Naive thymus-derived CD8-positive, alpha-beta T cell (primary cell): ENCODE measurements around the gene CS. TPM values are rescaled to one million over a fixed set of nuclear protein-coding genes. Genes with fewer than 3 reads are reported as not detected.

Experiments
- ATAC-seq, 2 donors: fragments of 150-1000 bp; cut with Tn5 transposase in 1 of 2; sonication (Bioruptor Pico), chemical (Tn5 transposase) in 1 of 2; 1 replicate in 1 of 2; 2 replicates in 1 of 2; pipeline ENCODE4 v1.10.0; 2021; ENCODE audit warnings: mild to moderate bottlenecking in 2 of 2, moderate library complexity in 2 of 2
- POLR2A ChIA-PET: fragments of 350-600 bp; sonication (Branson Sonifier 250); formaldehyde crosslinking; loops from one replicate; lab custom pipeline; 2021; ENCODE audit warnings: antibody characterized with exemption; lab: Charles Lee
- DNase-seq, 10 donors: peaks; one replicate each; pipeline versions ENCODE4 v3.0.0 to v3.0.0-alpha.2; 2020 to 2022
- H3K27ac Mint-ChIP-seq, 10 donors: one replicate each; pipeline ENCODE4 v1.8.0; 2020 to 2022; ENCODE audit warnings: mild to moderate bottlenecking in 10 of 10, mixed read lengths in 10 of 10, moderate library complexity in 4 of 10, inconsistent platforms in 1 of 10
- H3K27me3 Mint-ChIP-seq, 5 donors: one replicate each; pipeline ENCODE4 v1.8.0; 2021 to 2022; ENCODE audit warnings: mixed read lengths in 5 of 5
- H3K36me3 Mint-ChIP-seq, 3 donors: one replicate each; pipeline ENCODE4 v1.8.0; 2020 to 2022; ENCODE audit warnings: mixed read lengths in 3 of 3, mild to moderate bottlenecking in 2 of 3, inconsistent platforms in 1 of 3
- H3K4me1 Mint-ChIP-seq, 4 donors: one replicate each; pipeline ENCODE4 v1.8.0; 2021 to 2022; ENCODE audit warnings: mixed read lengths in 4 of 4
- H3K4me3 Mint-ChIP-seq, 10 donors: one replicate each; pipeline ENCODE4 v1.8.0; 2020 to 2022; ENCODE audit warnings: mild to moderate bottlenecking in 10 of 10, mixed read lengths in 10 of 10, moderate library complexity in 6 of 10, inconsistent platforms in 1 of 10
- H3K9me3 Mint-ChIP-seq, 9 donors: one replicate each; pipeline ENCODE4 v1.8.0; 2020 to 2022; ENCODE audit warnings: mixed read lengths in 9 of 9, mild to moderate bottlenecking in 3 of 9, inconsistent platforms in 1 of 9, moderate library complexity in 1 of 9
- polyA plus RNA-seq, 3 donors: library from polyadenylated mRNA; unstranded; fragments of 300-500 nt; fragmentation: Illumina TruSeq; gene quantifications; one replicate each; pipeline ENCODE4 v1.2.3, GENCODE V29; 2021
- total RNA-seq, 8 experiments: library from RNA in 2 of 8; stranded (reverse) in 2 of 8; gene quantifications; one replicate each; pipeline ENCODE4 v1.2.3 and lab custom pipeline; 2021 to 2026

Gene CS
- total and polyA plus RNA-seq, 5 experiments from 2014 or later = 48.3 to 127 (median 68.8) TPM

DNA sequence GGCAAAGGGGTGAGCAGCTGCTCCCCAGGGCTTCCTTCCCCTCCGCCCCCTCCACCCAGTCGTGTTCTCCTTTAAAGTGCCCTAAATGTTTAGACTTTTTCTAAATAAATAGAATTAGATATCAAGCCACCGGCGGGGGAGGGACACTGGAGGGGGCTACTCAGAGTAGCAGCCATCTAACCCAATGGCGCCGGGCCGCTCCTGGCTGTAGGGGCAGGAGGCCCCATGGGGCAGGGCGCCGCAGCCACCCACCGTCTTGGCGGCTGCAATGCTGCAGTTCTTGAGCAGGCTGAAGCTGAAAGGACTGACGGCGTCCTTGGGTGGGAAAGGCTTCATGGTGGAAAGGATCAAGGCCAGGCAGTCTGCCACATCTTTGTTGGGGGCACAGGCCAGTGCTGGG lies 57.1 kb downstream of the CS start:
- H3K4me3 Mint-ChIP-seq = no peak overlapping the region
- peaks cover 0 to 71% (median 4%) of the 10 kb centered on the region in 3 donors for H3K36me3 Mint-ChIP-seq
- no peaks in the 10 kb centered on the region for H3K9me3 Mint-ChIP-seq
- POLR2A ChIA-PET = interaction anchor here (0.9 to 1.3 kb wide), 2 partner anchors 9 to 214 kb away, joined by 3 to 4 read pairs; no protein-coding TSS in a partner anchor
- no peaks in the 10 kb centered on the region for H3K27me3 Mint-ChIP-seq
- DNase-seq (no peak), ATAC-seq (no peak)
- H3K27ac Mint-ChIP-seq = no peak overlapping the region
- peaks cover 0 to 5% (median 0%) of the 10 kb centered on the region in 4 donors for H3K4me1 Mint-ChIP-seq

DNA sequence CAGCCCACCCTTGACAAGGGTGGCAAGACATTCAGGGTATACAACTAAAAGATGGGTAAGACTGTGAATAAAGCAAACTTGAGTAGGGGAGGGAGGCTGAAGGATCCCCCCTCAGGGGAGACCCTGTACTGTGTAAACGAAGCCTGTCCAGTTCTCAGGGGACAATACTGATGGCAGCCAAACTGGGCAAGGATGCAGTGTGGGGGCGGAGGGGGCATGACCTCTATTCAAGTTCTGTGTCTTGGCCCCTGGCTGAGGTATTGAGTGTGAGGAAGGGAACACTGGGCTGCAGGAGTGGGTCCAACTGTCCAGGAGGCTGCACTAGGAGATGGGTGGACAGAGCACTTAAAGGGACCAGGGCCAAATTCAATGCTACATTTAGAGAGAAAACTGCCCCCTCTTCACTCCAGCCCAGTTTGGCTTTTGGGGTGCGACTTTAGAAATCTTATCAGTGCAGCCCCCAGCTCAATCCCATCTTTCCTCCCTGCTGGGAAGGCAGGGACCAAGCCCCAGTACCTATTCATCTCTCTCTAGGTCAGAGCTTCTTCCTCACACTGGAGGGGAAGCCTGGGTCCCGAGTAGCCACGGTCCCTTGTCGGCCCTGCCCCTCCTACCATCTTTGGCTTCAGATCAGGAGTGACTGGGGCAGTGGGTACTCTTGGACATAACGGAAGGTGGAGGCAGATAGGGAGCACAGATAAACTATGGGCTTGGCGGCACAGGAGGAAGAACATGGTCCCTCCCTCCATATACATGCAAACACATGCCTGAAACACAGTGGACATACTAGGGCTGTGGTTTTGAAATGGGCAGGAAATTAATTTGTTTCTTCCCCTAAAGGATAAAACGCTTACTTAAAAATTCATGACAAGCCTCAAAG lies 58.5 kb downstream of the CS start:
- POLR2A ChIA-PET = interaction anchor here (0.5 kb wide), 2 partner anchors 90 to 400 kb away, joined by 3 read pairs; no protein-coding TSS in a partner anchor

DNA sequence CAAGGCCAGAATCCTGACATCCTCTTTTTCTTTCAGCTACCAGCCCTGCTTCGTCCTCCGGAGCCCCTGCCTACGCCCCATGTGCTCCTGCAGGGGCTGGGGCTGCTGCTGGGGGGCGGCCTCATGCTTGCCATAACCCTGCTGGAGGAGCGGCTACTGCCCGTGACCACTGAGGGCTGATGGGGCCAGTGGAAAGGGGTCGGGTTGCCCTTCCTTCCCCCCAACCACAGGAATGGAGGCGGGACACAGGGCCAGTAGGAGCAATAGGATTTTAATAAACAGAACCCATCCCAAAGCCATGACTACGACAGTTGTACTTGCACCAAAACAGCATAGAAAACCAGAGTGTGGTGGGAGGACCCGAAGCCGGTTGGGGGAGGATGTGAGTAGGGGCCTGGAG lies 62.6 kb downstream of the CS start:
- ATAC-seq = no peak
- H3K27ac Mint-ChIP-seq = peak overlapping the region in 2 of 10 donors; percentile 52 to 78
- peaks cover 0 to 5% (median 1%) of the 10 kb centered on the region in 4 donors for H3K4me1 Mint-ChIP-seq
- no peak overlapping the region for H3K4me3 Mint-ChIP-seq
- DNase-seq = no peak
- H3K9me3 Mint-ChIP-seq = no peaks in the 10 kb centered on the region
- H3K27me3 Mint-ChIP-seq = no peaks in the 10 kb centered on the region
- POLR2A ChIA-PET = no interaction called here
- H3K36me3 Mint-ChIP-seq = peaks cover 0 to 25% (median 0%) of the 10 kb centered on the region in 3 donors

More for the DNA sequence above, 58.5 kb downstream of the CS start:
- Mint-ChIP-seq H3K4me1 (peaks cover 0 to 5% (median 0%) of the 10 kb centered on the region in 4 donors), H3K4me3 (no peak overlapping the region), H3K27me3 (no peaks in the 10 kb centered on the region), H3K27ac (peak overlapping the region in 3 of 10 donors; percentile 34 to 60 (median 47)), H3K9me3 (no peaks in the 10 kb centered on the region), H3K36me3 (peaks cover 0 to 61% (median 2%) of the 10 kb centered on the region in 3 donors)
- ATAC-seq (no peak), DNase-seq (no peak)

DNA sequence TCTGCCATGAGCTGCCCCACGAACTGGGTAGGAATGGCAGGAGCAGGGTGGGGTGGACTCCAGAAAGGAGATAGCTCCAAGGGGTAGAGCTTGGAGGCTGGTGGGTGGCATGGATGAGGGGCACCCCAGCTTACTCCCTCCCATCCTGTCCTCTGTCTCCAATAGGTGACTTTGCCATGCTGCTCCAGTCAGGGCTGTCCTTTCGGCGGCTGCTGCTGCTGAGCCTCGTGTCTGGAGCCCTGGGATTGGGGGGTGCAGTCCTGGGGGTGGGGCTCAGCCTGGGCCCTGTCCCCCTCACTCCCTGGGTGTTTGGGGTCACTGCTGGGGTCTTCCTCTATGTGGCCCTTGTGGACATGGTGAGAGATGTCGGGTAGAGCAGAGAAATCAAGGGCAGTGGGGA lies 63.1 kb downstream of the CS start:
- POLR2A ChIA-PET = interaction anchor here (2.1 kb wide), 1 partner anchor 16 kb away, joined by 6 read pairs; the partner anchor contains the start of gene RNF41

DNA sequence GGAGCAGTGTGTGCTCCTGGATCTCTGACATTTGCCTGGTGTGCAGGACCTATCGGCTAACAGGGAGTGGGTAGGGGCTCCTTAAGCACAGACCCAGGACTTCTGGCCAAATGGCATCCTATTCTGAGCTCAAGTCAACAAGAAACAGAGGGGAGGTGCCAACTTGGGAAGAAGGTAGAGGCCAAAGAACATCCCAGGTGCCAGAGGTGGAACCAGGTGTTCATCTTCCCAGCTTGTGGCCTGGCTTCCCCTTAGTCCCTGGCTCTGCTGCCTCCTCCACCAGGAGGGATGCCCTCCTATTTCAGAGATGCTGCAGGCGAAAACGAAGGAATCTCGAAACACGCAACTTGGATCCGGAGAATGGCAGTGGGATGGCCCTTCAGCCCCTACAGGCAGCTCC lies 64.0 kb downstream of the CS start:
- peaks cover 0 to 2% (median under 1%) of the 10 kb centered on the region in 4 donors for H3K4me1 Mint-ChIP-seq
- no peak for DNase-seq
- no peak for ATAC-seq
- H3K36me3 Mint-ChIP-seq = peaks cover 0 to 10% (median 0%) of the 10 kb centered on the region in 3 donors
- POLR2A ChIA-PET = interaction anchor here (1.2 to 2.1 kb wide), 2 partner anchors 10 to 15 kb away, joined by 3 to 6 read pairs; partner anchors contain the start of gene RNF41
- H3K27ac Mint-ChIP-seq = peak overlapping the region in 2 of 10 donors; percentile 29 to 59
- no peaks in the 10 kb centered on the region for H3K9me3 Mint-ChIP-seq
- no peak overlapping the region for H3K4me3 Mint-ChIP-seq
- no peaks in the 10 kb centered on the region for H3K27me3 Mint-ChIP-seq

More for the DNA sequence above, 63.1 kb downstream of the CS start:
- ATAC-seq (peak in 1 of 2 donors; percentile 25), DNase-seq (no peak)
- Mint-ChIP-seq H3K36me3 (peaks cover 0 to 19% (median 0%) of the 10 kb centered on the region in 3 donors), H3K27me3 (no peaks in the 10 kb centered on the region), H3K4me3 (no peak overlapping the region), H3K4me1 (peaks cover 0 to 3% (median 1%) of the 10 kb centered on the region in 4 donors), H3K27ac (peak overlapping the region in 2 of 10 donors; percentile 13 to 78), H3K9me3 (no peaks in the 10 kb centered on the region)

DNA sequence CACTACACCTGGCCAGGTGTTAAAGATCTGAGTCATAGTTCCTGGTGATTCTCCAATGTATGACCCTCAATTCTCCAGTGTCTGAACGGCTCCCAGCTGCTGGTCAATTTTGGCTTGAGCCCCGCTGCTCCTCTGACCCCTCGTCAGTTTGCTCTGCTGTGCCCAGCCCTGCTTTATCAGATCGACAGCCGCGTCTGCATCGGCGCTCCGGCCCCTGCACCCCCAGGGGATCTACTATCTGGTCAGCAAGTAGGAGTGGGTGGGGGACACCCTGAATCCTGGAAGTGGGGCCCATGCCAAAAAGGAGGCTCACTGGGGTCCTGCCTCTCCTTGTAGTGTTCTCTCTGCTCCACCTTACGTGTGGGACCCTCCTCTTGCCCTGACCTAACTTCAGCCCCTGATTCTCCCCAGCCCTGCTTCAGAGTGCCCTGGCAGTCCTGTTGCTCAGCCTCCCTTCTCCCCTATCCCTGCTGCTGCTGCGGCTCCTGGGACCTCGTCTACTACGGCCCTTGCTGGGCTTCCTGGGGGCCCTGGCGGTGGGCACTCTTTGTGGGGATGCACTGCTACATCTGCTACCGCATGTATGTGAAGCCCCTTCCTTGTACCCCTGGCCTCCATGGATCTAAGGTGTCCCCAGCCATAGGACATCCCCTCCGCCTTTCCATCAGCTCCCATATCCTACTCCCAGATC lies 65.2 kb downstream of the CS start:
- no peak for ATAC-seq
- Mint-ChIP-seq H3K4me1 (peaks cover 0 to 2% (median under 1%) of the 10 kb centered on the region in 4 donors), H3K27me3 (no peaks in the 10 kb centered on the region), H3K4me3 (no peak overlapping the region), H3K9me3 (no peaks in the 10 kb centered on the region), H3K36me3 (peaks cover 0 to 3% (median 0%) of the 10 kb centered on the region in 3 donors), H3K27ac (peak overlapping the region in 2 of 10 donors; percentile 51 to 65)
- no peak for DNase-seq
- POLR2A ChIA-PET = interaction anchor here (1.2 to 2.1 kb wide), 3 partner anchors 12 to 14 kb away, joined by 3 to 10 read pairs (median 6); partner anchors contain the start of gene RNF41

DNA sequence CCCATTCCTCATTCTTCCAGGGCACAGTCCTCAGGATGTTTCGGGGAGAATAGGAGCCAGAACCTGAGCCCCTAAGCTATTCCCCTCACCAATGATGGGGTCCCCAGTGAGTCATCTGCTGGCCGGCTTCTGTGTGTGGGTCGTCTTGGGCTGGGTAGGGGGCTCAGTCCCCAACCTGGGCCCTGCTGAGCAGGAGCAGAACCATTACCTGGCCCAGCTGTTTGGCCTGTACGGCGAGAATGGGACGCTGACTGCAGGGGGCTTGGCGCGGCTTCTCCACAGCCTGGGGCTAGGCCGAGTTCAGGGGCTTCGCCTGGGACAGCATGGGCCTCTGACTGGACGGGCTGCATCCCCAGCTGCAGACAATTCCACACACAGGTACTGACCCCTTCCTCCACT lies 68.9 kb downstream of the CS start:
- H3K9me3 Mint-ChIP-seq = no peaks in the 10 kb centered on the region
- H3K27me3 Mint-ChIP-seq = no peaks in the 10 kb centered on the region
- ATAC-seq (no peak), DNase-seq (no peak)
- H3K36me3 Mint-ChIP-seq = peaks cover 0 to 8% (median 0%) of the 10 kb centered on the region in 3 donors
- no peak overlapping the region for H3K4me3 Mint-ChIP-seq
- POLR2A ChIA-PET = interaction anchor here (0.8 to 1.1 kb wide), 2 partner anchors 9 to 127 kb away, joined by 3 to 4 read pairs; partner anchors contain the start of gene RNF41
- H3K4me1 Mint-ChIP-seq = peaks cover 0 to 2% (median 0%) of the 10 kb centered on the region in 4 donors
- H3K27ac Mint-ChIP-seq = no peak overlapping the region

DNA sequence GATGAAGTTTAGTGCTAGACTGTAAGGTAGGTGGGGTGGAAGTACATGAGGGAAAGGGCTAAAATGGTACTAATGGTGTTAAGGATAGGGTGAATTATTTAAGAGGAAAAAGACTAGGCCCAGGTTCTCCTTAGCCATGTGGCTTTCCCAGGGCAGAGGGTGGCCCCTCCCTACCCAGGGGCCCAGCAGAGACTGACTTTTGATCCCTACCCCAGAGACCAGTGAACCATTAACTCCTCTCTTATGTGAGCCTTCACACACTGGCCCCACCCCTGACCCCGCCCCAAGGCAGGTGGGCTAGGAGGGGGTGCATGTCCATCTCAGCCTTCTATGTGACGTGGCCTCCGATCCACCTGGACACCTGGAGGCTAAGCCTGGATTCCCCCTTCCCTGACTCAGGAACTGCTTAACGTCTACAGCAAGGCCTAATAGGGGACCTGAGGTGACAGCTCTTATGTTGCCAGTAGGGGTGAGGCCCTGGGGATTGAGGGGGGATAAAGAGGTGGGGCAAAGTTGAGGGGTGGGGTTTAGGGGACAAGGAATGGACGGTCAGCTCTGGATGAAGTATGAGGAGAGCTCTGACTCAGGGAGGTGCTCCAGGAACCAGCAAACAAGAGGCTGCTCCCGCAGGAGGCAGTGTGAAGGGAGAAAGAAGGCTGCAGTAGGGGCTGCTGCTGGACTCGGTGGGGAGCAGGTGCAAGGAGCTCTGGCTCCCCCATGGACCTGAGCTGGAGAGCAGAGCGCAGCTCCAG lies 69.5 kb downstream of the CS start:
- Mint-ChIP-seq H3K4me3 (no peak overlapping the region), H3K36me3 (peaks cover 0 to 9% (median 0%) of the 10 kb centered on the region in 3 donors), H3K4me1 (peaks cover 0 to 3% (median under 1%) of the 10 kb centered on the region in 4 donors), H3K9me3 (no peaks in the 10 kb centered on the region), H3K27ac (peak overlapping the region in 2 of 10 donors; percentile 56 to 76), H3K27me3 (no peaks in the 10 kb centered on the region)
- POLR2A ChIA-PET = interaction anchor here (0.8 to 1.1 kb wide), 2 partner anchors 8 to 128 kb away, joined by 3 to 4 read pairs; partner anchors contain the start of gene RNF41
- ATAC-seq = no peak
- no peak for DNase-seq

DNA sequence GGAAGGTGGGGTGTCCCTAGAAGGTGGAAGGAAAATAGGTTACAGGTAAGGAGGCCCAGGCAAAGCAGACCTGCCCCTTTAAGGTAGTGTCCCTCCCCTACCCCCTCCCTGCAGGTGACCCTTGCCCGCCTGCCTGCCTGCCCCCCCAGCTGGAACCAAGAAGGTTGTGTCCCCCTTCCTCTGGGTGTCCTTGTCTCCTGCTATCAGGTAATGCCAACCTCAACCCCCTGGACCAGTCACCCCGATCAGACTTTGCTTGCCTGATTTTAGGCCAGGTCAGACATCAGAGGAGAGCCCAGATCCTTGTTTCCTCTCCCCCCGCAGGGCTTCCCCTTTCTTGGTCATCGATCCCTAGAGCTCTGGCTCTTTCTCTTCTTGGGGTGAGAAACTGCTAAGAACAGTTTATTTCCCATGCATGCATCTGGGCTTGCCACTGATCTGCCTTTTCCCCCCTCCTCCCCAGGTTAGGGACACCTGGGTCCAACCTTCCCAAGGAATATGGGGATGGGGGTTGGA lies 70.2 kb downstream of the CS start, which contains the start of gene SLC39A5:
SLC39A5 (plus strand) TSS at position 136 of the 516 bp plus-strand sequence. CDS start 1,224 bp downstream, outside the sequence.
- peak within 1 kb of the TSS in 2 of 10 donors; percentile 56 to 76 for H3K27ac Mint-ChIP-seq
- POLR2A ChIA-PET = no interaction called here
- H3K4me3 Mint-ChIP-seq = no peak within 1 kb of the TSS
- ATAC-seq (no peak), DNase-seq (no peak)
- H3K9me3 Mint-ChIP-seq = no peaks in the 10 kb centered on the region
- H3K4me1 Mint-ChIP-seq = peaks cover 6 to 10% (median 7%) of the 10 kb centered on the region in 4 donors
- no peaks in the 10 kb centered on the region for H3K27me3 Mint-ChIP-seq
- peaks cover 0 to 9% (median 0%) of the 10 kb centered on the region in 3 donors for H3K36me3 Mint-ChIP-seq

DNA sequence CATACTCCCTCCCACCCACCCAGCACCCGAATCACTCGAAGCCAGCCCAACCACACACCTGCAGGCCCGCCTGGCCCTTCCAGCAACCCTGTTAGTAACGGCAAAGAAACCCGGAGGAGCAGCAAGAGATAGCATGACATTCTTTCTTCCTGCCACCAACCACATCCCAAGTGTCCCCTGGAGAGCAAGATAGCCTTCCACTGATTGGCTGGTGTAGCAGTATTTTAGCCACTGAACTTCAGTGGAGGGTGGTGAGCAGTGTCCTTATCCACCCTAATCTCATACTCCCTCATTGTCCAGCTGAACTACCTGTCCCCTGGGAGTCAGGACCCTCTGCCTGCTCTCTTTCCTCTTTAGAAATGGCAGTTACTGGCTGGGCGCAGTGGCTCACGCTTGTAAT lies 71.0 kb downstream of the CS start:
- POLR2A ChIA-PET = interaction anchor here (0.5 to 0.6 kb wide), 2 partner anchors 42 to 65 kb away, joined by 3 read pairs; no protein-coding TSS in a partner anchor
- ATAC-seq = no peak
- Mint-ChIP-seq H3K27me3 (no peaks in the 10 kb centered on the region), H3K36me3 (peaks cover 0 to 9% (median 0%) of the 10 kb centered on the region in 3 donors), H3K4me1 (peaks cover 9 to 15% (median 14%) of the 10 kb centered on the region in 4 donors), H3K4me3 (no peak overlapping the region), H3K9me3 (no peaks in the 10 kb centered on the region), H3K27ac (no peak overlapping the region)
- no peak for DNase-seq

DNA sequence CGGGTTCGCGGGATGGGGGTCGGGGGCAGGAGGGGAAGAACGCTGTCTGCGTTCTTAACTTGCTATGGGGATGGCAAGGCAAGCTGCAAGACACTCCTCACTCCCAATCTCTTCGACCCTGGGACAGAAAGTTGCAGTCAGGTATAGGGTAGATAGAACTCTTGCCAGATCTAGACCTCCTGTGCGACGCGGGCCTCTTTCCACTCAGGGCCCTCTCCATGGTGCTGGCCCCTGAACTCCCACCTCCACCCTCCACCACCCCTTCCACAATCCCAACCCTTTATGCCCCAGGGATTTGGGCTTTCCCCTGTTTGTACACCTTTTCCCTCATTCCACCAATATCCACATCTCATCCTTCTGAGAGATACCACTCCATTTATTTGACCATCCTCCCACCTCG lies 75.2 kb downstream of the CS start:
- peaks cover 0 to 7% (median 0%) of the 10 kb centered on the region in 3 donors for H3K36me3 Mint-ChIP-seq
- peaks cover 27 to 50% (median 47%) of the 10 kb centered on the region in 4 donors for H3K4me1 Mint-ChIP-seq
- POLR2A ChIA-PET = interaction anchor here (0.5 kb wide), 1 partner anchor 10 kb away, joined by 3 read pairs; no protein-coding TSS in a partner anchor
- no peak for ATAC-seq
- H3K4me3 Mint-ChIP-seq = peak overlapping the region; percentile 83 to 100 (median 97)
- peak overlapping the region; percentile 71 to 99 (median 91) for H3K27ac Mint-ChIP-seq
- peak in 2 of 10 donors; percentile 9 to 14 for DNase-seq
- H3K9me3 Mint-ChIP-seq = no peaks in the 10 kb centered on the region
- no peaks in the 10 kb centered on the region for H3K27me3 Mint-ChIP-seq
